ENCODE results near the gene MSL3B.

Gene MSL3B

GRCh38 chr2:233822101-233822771 lies 46.0 kb downstream of the MSL3B start:
- Mint-ChIP-seq H3K9me3 (no peaks in the 10 kb centered on the region), H3K27ac (no peak overlapping the region), H3K4me3 (no peak overlapping the region), H3K4me1 (ENCODE audit: unreplicated experiment) (peaks cover 2% of the 10 kb centered on the region), H3K27me3 (peaks cover 4% of the 10 kb centered on the region), H3K36me3 (no peaks in the 10 kb centered on the region)
- TF ChIP-seq CTCF (conservative IDR thresholded peaks at IDR 0.05) = no peak
- peak; percentile 62 for DNase-seq (ENCODE audit: extremely low spot score, unreplicated experiment)

- peaks cover 6% of the 10 kb centered on the region for H3K4me1 Mint-ChIP-seq (ENCODE audit: unreplicated experiment)
- H3K36me3 Mint-ChIP-seq = no peaks in the 10 kb centered on the region
- no peak for TF ChIP-seq CTCF (conservative IDR thresholded peaks at IDR 0.05)
- no peak overlapping the region for H3K27ac Mint-ChIP-seq
- no peaks in the 10 kb centered on the region for H3K9me3 Mint-ChIP-seq
- no peak overlapping the region for H3K4me3 Mint-ChIP-seq
- peaks cover 4% of the 10 kb centered on the region for H3K27me3 Mint-ChIP-seq
- DNase-seq (ENCODE audit: extremely low spot score, unreplicated experiment) = peak; percentile 60
These were observed 46.5 kb downstream of the MSL3B start for GRCh38 chr2:233821709-233822100.

GRCh38 chr2:233821196-233821595 lies 47.0 kb downstream of the MSL3B start:
- Mint-ChIP-seq H3K27ac (no peak overlapping the region), H3K36me3 (no peaks in the 10 kb centered on the region), H3K4me3 (no peak overlapping the region), H3K4me1 (ENCODE audit: unreplicated experiment) (peaks cover 11% of the 10 kb centered on the region), H3K27me3 (peaks cover 4% of the 10 kb centered on the region), H3K9me3 (no peaks in the 10 kb centered on the region)
- TF ChIP-seq CTCF (conservative IDR thresholded peaks at IDR 0.05) = no peak
- DNase-seq (ENCODE audit: extremely low spot score, unreplicated experiment) = no peak

GRCh38 chr2:233820774-233821105 lies 47.4 kb downstream of the MSL3B start:
- Mint-ChIP-seq H3K27me3 (peaks cover 4% of the 10 kb centered on the region), H3K36me3 (no peaks in the 10 kb centered on the region), H3K4me3 (no peak overlapping the region), H3K27ac (no peak overlapping the region), H3K4me1 (ENCODE audit: unreplicated experiment) (peaks cover 11% of the 10 kb centered on the region), H3K9me3 (no peaks in the 10 kb centered on the region)
- no peak for DNase-seq (ENCODE audit: extremely low spot score, unreplicated experiment)
- no peak for TF ChIP-seq CTCF (conservative IDR thresholded peaks at IDR 0.05)

GRCh38 chr2:233819884-233820773 lies 48.1 kb downstream of the MSL3B start:
- no peaks in the 10 kb centered on the region for H3K9me3 Mint-ChIP-seq
- peaks cover 4% of the 10 kb centered on the region for H3K27me3 Mint-ChIP-seq
- no peaks in the 10 kb centered on the region for H3K36me3 Mint-ChIP-seq
- peaks cover 11% of the 10 kb centered on the region for H3K4me1 Mint-ChIP-seq (ENCODE audit: unreplicated experiment)
- no peak overlapping the region for H3K4me3 Mint-ChIP-seq
- H3K27ac Mint-ChIP-seq = no peak overlapping the region
- no peak for TF ChIP-seq CTCF (conservative IDR thresholded peaks at IDR 0.05)
- DNase-seq (ENCODE audit: extremely low spot score, unreplicated experiment) = peak; percentile 62

Data from type B pancreatic cell (in vitro differentiated cells).